ENCODE data around the gene KRTAP10-6. TPM values are rescaled to one million over a fixed set of nuclear protein-coding genes. Genes with fewer than 3 reads are reported as not detected.

KRTAP10-6 gene
- total RNA-seq, 1 donor from 2014 or later = not detected

GRCh38 chr21:44618504-44618903 is 26.2 kb upstream of the KRTAP10-6 start:
- Histone ChIP-seq H3K4me3 (ENCODE audit: low read depth, low read length) (no peak overlapping the region), H3K27me3 (ENCODE audit: control insufficient read depth, insufficient read depth, low read length) (no peaks in the 10 kb centered on the region), H3K36me3 (ENCODE audit: control insufficient read depth, insufficient read depth, low read length) (no peaks in the 10 kb centered on the region)
- DNase-seq (ENCODE audit: low read depth) (no peak), FAIRE-seq (no peak)
- TF ChIP-seq CTCF (IDR thresholded peaks at IDR 0.05; ENCODE audit: insufficient read depth, low read length, severe bottlenecking) = no peak

- TF ChIP-seq CTCF (IDR thresholded peaks at IDR 0.05; ENCODE audit: insufficient read depth, low read length, severe bottlenecking) = no peak
- DNase-seq (ENCODE audit: low read depth) (no peak), FAIRE-seq (no peak)
- no peaks in the 10 kb centered on the region for H3K36me3 ChIP-seq (ENCODE audit: control insufficient read depth, insufficient read depth, low read length)
- H3K27me3 ChIP-seq (ENCODE audit: control insufficient read depth, insufficient read depth, low read length) = no peaks in the 10 kb centered on the region
- no peak overlapping the region for H3K4me3 ChIP-seq (ENCODE audit: low read depth, low read length)
Observed at GRCh38 chr21:44617071-44617501, 24.8 kb upstream of the KRTAP10-6 start.

DNA sequence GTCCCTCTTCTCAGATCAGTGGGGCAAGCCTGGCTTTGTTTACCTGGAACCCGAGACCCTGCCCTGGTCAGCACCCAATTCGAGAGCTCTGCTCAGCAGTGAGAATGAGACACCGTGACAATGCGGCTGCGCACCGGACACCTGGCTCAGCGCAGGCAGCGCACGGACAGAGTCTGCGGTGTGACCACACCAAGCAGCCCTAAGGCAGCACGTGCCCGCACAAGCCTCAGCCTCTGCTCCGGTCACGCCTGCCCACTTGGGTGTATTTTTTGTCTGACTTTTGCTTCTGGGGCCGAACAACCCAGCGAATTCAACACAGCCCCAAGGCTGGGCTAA is 24.3 kb upstream of the KRTAP10-6 start:
- Histone ChIP-seq H3K27me3 (ENCODE audit: control insufficient read depth, insufficient read depth, low read length) (no peaks in the 10 kb centered on the region), H3K4me3 (ENCODE audit: low read depth, low read length) (no peak overlapping the region), H3K36me3 (ENCODE audit: control insufficient read depth, insufficient read depth, low read length) (no peaks in the 10 kb centered on the region)
- DNase-seq (ENCODE audit: low read depth) = no peak
- no peak for FAIRE-seq
- no peak for TF ChIP-seq CTCF (IDR thresholded peaks at IDR 0.05; ENCODE audit: insufficient read depth, low read length, severe bottlenecking)

GRCh38 chr21:44615911-44616590 is 23.7 kb upstream of the KRTAP10-6 start:
- Histone ChIP-seq H3K4me3 (ENCODE audit: low read depth, low read length) (no peak overlapping the region), H3K27me3 (ENCODE audit: control insufficient read depth, insufficient read depth, low read length) (no peaks in the 10 kb centered on the region), H3K36me3 (ENCODE audit: control insufficient read depth, insufficient read depth, low read length) (no peaks in the 10 kb centered on the region)
- DNase-seq (ENCODE audit: low read depth) (no peak), FAIRE-seq (no peak)
- TF ChIP-seq CTCF (IDR thresholded peaks at IDR 0.05; ENCODE audit: insufficient read depth, low read length, severe bottlenecking) = no peak

- no peak for FAIRE-seq
Observed at GRCh38 chr21:44615466-44615865, 23.2 kb upstream of the KRTAP10-6 start.

More at GRCh38 chr21:44615466-44615865, 23.2 kb upstream of the KRTAP10-6 start:
- no peak for TF ChIP-seq CTCF (IDR thresholded peaks at IDR 0.05; ENCODE audit: insufficient read depth, low read length, severe bottlenecking)
- Histone ChIP-seq H3K4me3 (ENCODE audit: low read depth, low read length) (no peak overlapping the region), H3K36me3 (ENCODE audit: control insufficient read depth, insufficient read depth, low read length) (no peaks in the 10 kb centered on the region), H3K27me3 (ENCODE audit: control insufficient read depth, insufficient read depth, low read length) (no peaks in the 10 kb centered on the region)
- no peak for DNase-seq (ENCODE audit: low read depth)

All from bronchial epithelial cell (primary cell).